CD14-positive monocyte (primary cell): ENCODE data around the gene SEMA3G. TPM values are rescaled to one million over a fixed set of nuclear protein-coding genes. Genes with fewer than 3 reads are reported as not detected.

ENCODE experiments used
- DNase-seq, 3 donors: peaks; one replicate each; pipeline ENCODE4 v3.0.0-alpha.2; 2011 to 2022
- H2AFZ ChIP-seq: 2 replicates; pipeline ENCODE4 v1.6.0; 2012; ENCODE audit warnings: mild to moderate bottlenecking, low read depth, low read length, inconsistent platforms; ENCODE audit not compliant: insufficient read depth, poor library complexity, severe bottlenecking
- H3K27ac ChIP-seq, 2 donors: 1 replicate in 1 of 2; 2 replicates in 1 of 2; pipeline ENCODE4 v1.5.1; 2012 to 2013; ENCODE audit warnings: low read length in 2 of 2, control low read depth in 1 of 2, inconsistent platforms in 1 of 2, low read depth in 1 of 2, mild to moderate bottlenecking in 1 of 2
- H3K27me3 ChIP-seq, 2 donors: one replicate each; pipeline versions ENCODE4 v1.6.0 to v1.6.1; 2011 to 2013; ENCODE audit warnings: low read length in 2 of 2; ENCODE audit not compliant: control insufficient read depth in 2 of 2, insufficient read depth in 2 of 2
- H3K36me3 ChIP-seq, 2 donors: replicated peaks in 1 of 2; 1 replicate in 1 of 2; 2 replicates in 1 of 2; pipeline versions ENCODE4 v1.5.1 to v1.6.1; 2012 to 2013; ENCODE audit warnings: low read length in 2 of 2, control low read depth in 1 of 2, inconsistent platforms in 1 of 2, mild to moderate bottlenecking in 1 of 2; ENCODE audit not compliant: insufficient read depth in 2 of 2, control insufficient read depth in 1 of 2
- H3K4me1 ChIP-seq, 2 donors: 1 replicate in 1 of 2; 2 replicates in 1 of 2; pipeline versions ENCODE4 v1.5.1 to v1.6.1; 2012 to 2013; ENCODE audit warnings: low read length in 2 of 2, control low read depth in 1 of 2, inconsistent platforms in 1 of 2, mild to moderate bottlenecking in 1 of 2, moderate library complexity in 1 of 2; ENCODE audit not compliant: insufficient read depth in 2 of 2, control insufficient read depth in 1 of 2
- H3K4me2 ChIP-seq: replicated peaks from 2 replicates; pipeline ENCODE3; 2012; ENCODE audit warnings: low read length, moderate library complexity, mild to moderate bottlenecking; ENCODE audit not compliant: poor library complexity, severe bottlenecking; ENCODE audit errors: extremely low read depth
- H3K4me3 ChIP-seq, 3 experiments: fragments of 200-600 bp in 1 of 3; sonication (generic) in 1 of 3; replicated peaks in 1 of 3; 1 replicate in 2 of 3; 2 replicates in 1 of 3; pipeline ENCODE4 v1.5.1; 2011 to 2013; ENCODE audit warnings: low read length in 3 of 3, mild to moderate bottlenecking in 3 of 3, control low read depth in 2 of 3, low read depth in 2 of 3, inconsistent platforms in 1 of 3, moderate library complexity in 1 of 3
- H3K79me2 ChIP-seq: 2 replicates; pipeline ENCODE4 v1.6.0; 2012; ENCODE audit warnings: mild to moderate bottlenecking, control low read depth, inconsistent platforms, low read length, moderate library complexity; ENCODE audit not compliant: insufficient read depth
- H3K9ac ChIP-seq: 2 replicates; pipeline ENCODE4 v1.6.0; 2017; ENCODE audit warnings: low read length, mild to moderate bottlenecking; ENCODE audit not compliant: insufficient read depth, poor library complexity, severe bottlenecking
- H3K9me3 ChIP-seq, 2 donors: replicated peaks in 1 of 2; 1 replicate in 1 of 2; 2 replicates in 1 of 2; pipeline versions ENCODE4 v1.5.1 to v1.6.1; 2012 to 2013; ENCODE audit warnings: low read length in 2 of 2, control low read depth in 1 of 2; ENCODE audit not compliant: control insufficient read depth in 1 of 2, insufficient read depth in 1 of 2
- H4K20me1 ChIP-seq: 2 replicates; pipeline ENCODE4 v1.6.0; 2012; ENCODE audit warnings: mild to moderate bottlenecking, low read length, control low read depth, moderate library complexity; ENCODE audit not compliant: insufficient read depth
- H3K27ac Mint-ChIP-seq, 7 donors: one replicate each; pipeline ENCODE4 v1.8.0; 2020; ENCODE audit warnings: mild to moderate bottlenecking in 7 of 7, mixed read lengths in 7 of 7, moderate library complexity in 6 of 7, inconsistent platforms in 2 of 7
- H3K27me3 Mint-ChIP-seq, 3 donors: one replicate each; pipeline ENCODE4 v1.8.0; 2021 to 2022; ENCODE audit warnings: low read depth in 3 of 3, mild to moderate bottlenecking in 3 of 3, mixed read lengths in 3 of 3, moderate library complexity in 3 of 3, inconsistent platforms in 1 of 3
- H3K36me3 Mint-ChIP-seq, 2 donors: one replicate each; pipeline ENCODE4 v1.8.0; 2020; ENCODE audit warnings: mixed read lengths in 2 of 2, inconsistent platforms in 1 of 2, mild to moderate bottlenecking in 1 of 2
- H3K4me1 Mint-ChIP-seq: one replicate; pipeline ENCODE4 v1.8.0; 2020; ENCODE audit warnings: mild to moderate bottlenecking, mixed read lengths
- H3K4me3 Mint-ChIP-seq, 2 donors: one replicate each; pipeline ENCODE4 v1.8.0; 2020; ENCODE audit warnings: mild to moderate bottlenecking in 2 of 2, mixed read lengths in 2 of 2, moderate library complexity in 1 of 2
- H3K9me3 Mint-ChIP-seq, 7 donors: one replicate each; pipeline ENCODE4 v1.8.0; 2020 to 2022; ENCODE audit warnings: mixed read lengths in 7 of 7, mild to moderate bottlenecking in 6 of 7, moderate library complexity in 6 of 7, inconsistent platforms in 2 of 7
- CTCF ChIP-seq: fragments of 200-600 bp; IDR thresholded peaks from one replicate; pipeline ENCODE4 v1.8.0; 2022; ENCODE audit warnings: antibody characterized with exemption, mild to moderate bottlenecking
- WGBS: methylation state at CpG from one replicate; pipeline ENCODE4 v1.1.5; 2013; ENCODE audit warnings: missing lambda C conversion rate; ENCODE audit not compliant: insufficient coverage; 5-methylcytosine and 5-hydroxymethylcytosine counted together
- intact Hi-C, 2 donors: fragments of 100-400 bp; cut with micrococcal nuclease; formaldehyde crosslinking; loops; one replicate each; pipeline versions ENCODE4 v1.15.0 to v1.15.1; 2023
- polyA plus RNA-seq, 3 donors: library from polyadenylated mRNA; depleted of rRNA in 1 of 3; unstranded in 2 of 3; stranded (reverse) in 1 of 3; fragments of 300-500 nt in 2 of 3; fragments of >200 nt in 1 of 3; fragmentation: Illumina TruSeq in 2 of 3; gene quantifications; 1 replicate in 2 of 3; 2 replicates in 1 of 3; pipeline ENCODE4 v1.2.3, GENCODE V29; 2012 to 2021

The SEMA3G gene
- polyA plus RNA-seq, 3 donors: 0.03 TPM; not detected in 2

GRCh38 chr3:52480768-52481715 lies 36.1 kb upstream of the SEMA3G start:
- peaks cover 70 to 88% of the 10 kb centered on the region in 2 donors for H3K36me3 ChIP-seq
- H3K79me2 ChIP-seq: peaks cover 10% of the 10 kb centered on the region
- no peak overlapping the region for H2AFZ ChIP-seq
- Mint-ChIP-seq H3K4me1 (peaks cover 44% of the 10 kb centered on the region), H3K9me3 (no peaks in the 10 kb centered on the region), H3K4me3 (no peak overlapping the region), H3K27ac (no peak overlapping the region), H3K36me3 (peaks cover 90 to 91% of the 10 kb centered on the region in 2 donors), H3K27me3 (peaks cover 0 to 5% (median 0%) of the 10 kb centered on the region in 3 donors)
- H3K4me2 ChIP-seq: no peak overlapping the region
- 97% methylated on average over 16 of the region's 27 CpGs for WGBS
- H3K27ac ChIP-seq: no peak overlapping the region
- intact Hi-C loops: no loop called here
- peaks cover 40 to 49% of the 10 kb centered on the region in 2 donors for H3K4me1 ChIP-seq
- DNase-seq: no peak
- TF ChIP-seq CTCF: no peak
- no peak overlapping the region for H3K9ac ChIP-seq
- no peaks in the 10 kb centered on the region for H3K27me3 ChIP-seq
- no peaks in the 10 kb centered on the region for H3K9me3 ChIP-seq
- no peaks in the 10 kb centered on the region for H4K20me1 ChIP-seq
- H3K4me3 ChIP-seq: no peak overlapping the region

GRCh38 chr3:52479877-52480575 lies 35.1 kb upstream of the SEMA3G start:
- H3K27ac Mint-ChIP-seq: no peak overlapping the region
- intact Hi-C loops: no loop called here

More at GRCh38 chr3:52479877-52480575, 35.1 kb upstream of the SEMA3G start:
- H3K9me3 ChIP-seq: no peaks in the 10 kb centered on the region
- H2AFZ ChIP-seq: no peak overlapping the region
- H3K4me3 Mint-ChIP-seq: peak overlapping the region in 1 of 2 donors; percentile 19
- no peak overlapping the region for H3K9ac ChIP-seq
- peak overlapping the region in 1 of 2 donors; percentile 35 for H3K27ac ChIP-seq
- peaks cover 0 to 5% (median 0%) of the 10 kb centered on the region in 3 donors for H3K27me3 Mint-ChIP-seq
- no peaks in the 10 kb centered on the region for H4K20me1 ChIP-seq
- no peak for TF ChIP-seq CTCF
- H3K4me1 Mint-ChIP-seq: peaks cover 46% of the 10 kb centered on the region
- H3K4me2 ChIP-seq: peak overlapping the region; percentile 23
- no peaks in the 10 kb centered on the region for H3K27me3 ChIP-seq
- H3K4me3 ChIP-seq: no peak overlapping the region
- peaks cover 10% of the 10 kb centered on the region for H3K79me2 ChIP-seq
- peaks cover 50 to 51% of the 10 kb centered on the region in 2 donors for H3K4me1 ChIP-seq
- H3K36me3 ChIP-seq: peaks cover 65 to 78% of the 10 kb centered on the region in 2 donors
- no peaks in the 10 kb centered on the region for H3K9me3 Mint-ChIP-seq
- DNase-seq: no peak
- WGBS: 63% methylated on average over 9 of the region's 16 CpGs
- H3K36me3 Mint-ChIP-seq: peaks cover 80 to 85% of the 10 kb centered on the region in 2 donors
